IPS-20b (cell line): ENCODE measurements around the gene SAMD8.
A peak's percentile ranks its signal among the peaks of the same experiment; 100 is the strongest.
"Not testable (repeated sequence)": the region's sequence is repeated elsewhere in the genome, so short reads cannot be mapped to it uniquely, and the experiment has no call there.

Experiments
- H3K27ac ChIP-seq: one replicate; pipeline ENCODE4 v1.5.1; 2013; ENCODE audit warnings: low read length
- H3K27me3 ChIP-seq: 2 replicates; pipeline ENCODE4 v1.6.1; 2013; ENCODE audit warnings: mild to moderate bottlenecking, low read length, inconsistent platforms; ENCODE audit not compliant: insufficient read depth
- H3K36me3 ChIP-seq: 2 replicates; pipeline ENCODE4 v1.6.1; 2013; ENCODE audit warnings: low read depth, mild to moderate bottlenecking, inconsistent platforms, low read length, moderate library complexity; ENCODE audit not compliant: insufficient read depth
- H3K4me1 ChIP-seq: 2 replicates; pipeline ENCODE4 v1.6.1; 2013; ENCODE audit warnings: mild to moderate bottlenecking, control low read depth, inconsistent platforms, low read length, moderate library complexity; ENCODE audit not compliant: insufficient read depth
- H3K4me3 ChIP-seq: 2 replicates; pipeline ENCODE4 v1.5.1; 2013; ENCODE audit warnings: mild to moderate bottlenecking, low read length, inconsistent platforms
- H3K9ac ChIP-seq: 2 replicates; pipeline ENCODE4 v1.6.1; 2013; ENCODE audit warnings: low read depth, mild to moderate bottlenecking, inconsistent platforms, low read length, moderate library complexity
- H3K9me3 ChIP-seq: 2 replicates; pipeline ENCODE4 v1.6.1; 2013; ENCODE audit warnings: mild to moderate bottlenecking, low read depth, low read length, inconsistent platforms; ENCODE audit not compliant: insufficient read depth

The SAMD8 gene

GRCh38 chr10:75101416-75102251 is 9.8 kb upstream of the SAMD8 start:
- no peaks in the 10 kb centered on the region for H3K9me3 ChIP-seq
- H3K9ac ChIP-seq, result no peak overlapping the region
- H3K27ac ChIP-seq, result no peak overlapping the region
- H3K27me3 ChIP-seq, result no peaks in the 10 kb centered on the region
- no peaks in the 10 kb centered on the region for H3K36me3 ChIP-seq
- H3K4me1 ChIP-seq, result peaks cover 17% of the 10 kb centered on the region; the same call in 1 of the 2 replicates
- no peak overlapping the region for H3K4me3 ChIP-seq

DNA sequence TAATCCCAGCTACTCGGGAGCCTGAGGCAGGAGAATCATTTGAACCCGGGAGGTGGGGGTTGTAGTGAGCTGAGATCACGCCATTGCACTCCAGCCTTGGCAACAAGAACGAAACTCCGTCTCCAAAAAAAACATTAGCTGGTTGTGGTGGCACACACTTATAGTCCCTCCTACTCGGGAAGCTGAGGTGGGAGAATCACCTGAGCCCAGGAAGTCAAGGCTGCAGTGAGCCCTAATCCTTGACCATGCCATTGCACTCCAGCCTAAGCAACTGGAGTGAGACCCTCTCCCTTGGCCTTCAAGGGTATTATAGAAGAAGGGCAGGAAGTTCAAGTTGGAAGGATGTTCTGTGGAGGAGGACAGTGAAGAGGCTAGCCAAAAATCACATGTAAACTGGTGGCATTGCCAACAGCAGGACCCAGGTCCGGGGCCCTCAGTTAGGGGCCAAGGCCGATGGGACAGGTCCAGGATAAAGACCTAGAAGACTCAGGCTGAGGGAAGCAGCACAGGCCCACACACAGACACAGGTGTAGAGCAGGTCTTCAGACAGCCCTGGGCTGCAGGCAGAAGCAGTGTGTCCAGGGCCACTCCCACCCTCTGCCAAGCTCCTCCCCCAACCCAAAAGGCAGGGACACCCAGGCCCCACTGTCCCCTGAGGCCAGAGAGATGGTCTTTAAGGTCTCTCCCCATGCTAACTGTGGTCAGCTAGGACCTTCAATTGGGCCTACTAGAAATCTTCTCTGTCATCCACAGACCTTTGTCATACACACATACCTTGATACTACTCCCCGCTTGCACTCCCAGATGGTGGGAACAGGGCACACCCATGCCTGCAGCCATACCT is 8.4 kb upstream of the SAMD8 start:
- Histone ChIP-seq H3K4me3 (no peak overlapping the region), H3K4me1 (peaks cover 17% of the 10 kb centered on the region; the same call in 1 of the 2 replicates), H3K9ac (no peak overlapping the region), H3K9me3 (no peaks in the 10 kb centered on the region), H3K27me3 (no peaks in the 10 kb centered on the region), H3K36me3 (no peaks in the 10 kb centered on the region), H3K27ac (no peak overlapping the region)

DNA sequence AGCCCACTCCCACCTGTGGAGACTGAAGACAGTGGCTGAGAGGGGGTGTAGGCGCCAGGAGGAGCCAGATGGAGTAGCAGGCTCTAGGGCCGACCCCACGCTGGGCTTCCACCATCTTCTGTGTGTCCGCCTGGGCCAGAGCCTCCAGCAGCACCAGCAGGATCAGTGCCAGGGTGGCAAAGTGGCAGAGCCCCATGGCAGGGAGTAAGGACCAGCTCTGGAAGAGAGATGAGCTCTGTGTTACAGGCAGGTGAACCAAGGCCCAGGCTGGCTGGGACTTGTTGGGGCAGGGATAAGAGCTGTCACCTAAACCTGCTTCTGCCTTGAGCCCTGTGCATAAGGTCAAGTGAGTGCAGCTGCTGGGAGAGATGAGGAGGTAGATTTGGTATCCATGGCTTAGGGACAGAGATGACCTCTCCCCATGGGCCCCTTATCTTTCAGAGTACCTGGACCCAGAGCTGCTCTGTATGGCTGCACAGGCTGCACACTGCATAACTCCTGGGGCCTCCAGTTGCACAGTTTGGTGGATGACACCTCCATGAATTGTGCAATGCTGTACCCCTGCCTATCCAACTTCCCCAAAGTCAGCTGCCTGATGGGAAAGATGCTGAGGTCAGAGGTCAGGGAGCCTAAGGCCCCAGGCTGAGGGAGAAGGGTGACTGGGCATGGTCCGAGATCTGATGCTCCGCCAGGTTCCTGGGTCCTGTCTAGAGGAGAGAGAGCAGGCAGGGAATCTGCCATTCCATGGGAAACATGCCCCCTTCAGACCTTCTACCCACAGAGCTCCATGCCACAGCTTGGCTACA is 7.4 kb upstream of the SAMD8 start:
- Histone ChIP-seq H3K27ac (no peak overlapping the region), H3K9me3 (no peaks in the 10 kb centered on the region), H3K4me3 (no peak overlapping the region), H3K9ac (no peak overlapping the region), H3K27me3 (no peaks in the 10 kb centered on the region), H3K36me3 (no peaks in the 10 kb centered on the region), H3K4me1 (peaks cover 21% of the 10 kb centered on the region; the same call in 1 of the 2 replicates)

DNA sequence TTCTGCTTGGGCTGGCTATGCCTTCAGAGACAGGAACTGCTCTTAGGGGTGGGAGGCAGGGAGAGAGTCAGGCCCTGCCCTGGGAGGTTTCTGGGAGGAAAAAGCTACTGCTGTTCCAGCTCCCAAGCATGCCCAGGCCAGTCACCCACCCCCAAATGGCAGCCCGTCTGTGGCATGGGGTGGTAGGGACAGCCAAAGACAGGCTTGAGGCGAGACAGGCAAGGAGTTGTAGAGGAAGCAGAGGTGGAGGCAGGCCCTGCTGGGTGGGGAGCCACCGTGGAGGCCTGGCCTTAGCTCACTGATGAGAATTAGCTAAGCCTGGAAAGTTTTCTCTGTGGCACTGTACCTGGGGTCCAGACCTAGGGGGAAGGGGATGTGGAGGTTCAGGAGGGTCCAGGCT is 6.6 kb upstream of the SAMD8 start:
- no peak overlapping the region for H3K4me3 ChIP-seq
- no peaks in the 10 kb centered on the region for H3K27me3 ChIP-seq
- no peak overlapping the region for H3K9ac ChIP-seq
- H3K4me1 ChIP-seq, result peaks cover 21% of the 10 kb centered on the region; the same call in 1 of the 2 replicates
- H3K36me3 ChIP-seq, result no peaks in the 10 kb centered on the region
- H3K9me3 ChIP-seq, result no peaks in the 10 kb centered on the region
- H3K27ac ChIP-seq, result no peak overlapping the region

DNA sequence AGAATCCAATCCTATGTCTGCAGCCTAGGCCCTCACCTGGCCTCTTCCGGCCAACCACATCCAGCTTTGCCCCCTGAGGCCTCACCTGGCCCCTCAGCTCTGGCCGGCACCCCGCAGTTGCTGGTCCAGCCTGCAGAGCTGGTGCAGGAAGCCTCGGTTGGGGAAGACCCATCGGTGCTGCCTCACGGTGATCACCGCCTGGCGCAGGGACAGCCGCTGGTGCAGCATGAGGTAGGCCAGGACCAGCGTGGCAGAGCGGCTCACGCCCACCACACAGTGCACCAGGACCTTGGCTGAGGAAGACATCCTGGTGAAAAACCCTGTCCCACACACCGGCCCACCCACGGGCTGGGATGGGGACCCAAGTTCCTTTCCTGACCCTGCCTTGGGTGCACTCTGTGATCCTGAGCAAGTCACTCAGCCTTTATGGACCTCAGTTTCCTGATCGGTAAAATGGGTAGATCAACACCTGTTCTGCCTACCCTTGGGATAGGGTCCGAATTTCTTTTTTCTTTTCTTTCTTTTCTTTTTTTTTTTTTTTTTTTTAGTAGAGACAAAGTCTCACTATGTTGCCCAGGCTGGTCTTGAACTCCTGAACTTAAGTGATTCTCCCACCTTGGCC is 5.8 kb upstream of the SAMD8 start:
- Histone ChIP-seq H3K36me3 (no peaks in the 10 kb centered on the region), H3K9me3 (no peaks in the 10 kb centered on the region), H3K9ac (peak overlapping the region; percentile 42; the same call in 1 of the 2 replicates), H3K27ac (peak overlapping the region; percentile 8), H3K4me3 (no peak overlapping the region; the same call in 1 of the 2 replicates), H3K27me3 (no peaks in the 10 kb centered on the region), H3K4me1 (peaks cover 14% of the 10 kb centered on the region; the same call in 1 of the 2 replicates)

DNA sequence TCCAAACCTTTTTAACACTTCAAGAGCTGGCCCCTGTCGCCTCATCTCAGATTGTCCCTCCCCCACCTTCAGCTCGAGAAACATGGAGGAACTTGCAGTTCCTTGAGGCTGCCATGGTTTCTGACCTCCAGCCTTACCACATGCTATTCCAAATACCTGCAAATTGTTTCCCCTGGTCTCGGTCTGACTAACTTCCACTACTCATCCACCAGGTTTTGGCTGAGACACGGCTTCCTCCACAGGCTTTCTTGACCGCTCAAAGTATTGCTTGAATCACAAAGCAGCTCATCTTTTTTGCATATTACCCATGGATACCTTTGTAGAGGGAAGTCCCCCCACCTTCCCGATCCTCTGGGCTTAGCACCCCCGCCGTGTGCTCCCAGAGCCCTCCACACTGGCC is 5.2 kb upstream of the SAMD8 start:
- Histone ChIP-seq H3K27me3 (no peaks in the 10 kb centered on the region), H3K4me3 (no peak overlapping the region; the same call in 1 of the 2 replicates), H3K9me3 (no peaks in the 10 kb centered on the region), H3K9ac (peak overlapping the region; percentile 42; the same call in 1 of the 2 replicates), H3K36me3 (no peaks in the 10 kb centered on the region), H3K27ac (no peak overlapping the region), H3K4me1 (peaks cover 10% of the 10 kb centered on the region; the same call in 1 of the 2 replicates)

DNA sequence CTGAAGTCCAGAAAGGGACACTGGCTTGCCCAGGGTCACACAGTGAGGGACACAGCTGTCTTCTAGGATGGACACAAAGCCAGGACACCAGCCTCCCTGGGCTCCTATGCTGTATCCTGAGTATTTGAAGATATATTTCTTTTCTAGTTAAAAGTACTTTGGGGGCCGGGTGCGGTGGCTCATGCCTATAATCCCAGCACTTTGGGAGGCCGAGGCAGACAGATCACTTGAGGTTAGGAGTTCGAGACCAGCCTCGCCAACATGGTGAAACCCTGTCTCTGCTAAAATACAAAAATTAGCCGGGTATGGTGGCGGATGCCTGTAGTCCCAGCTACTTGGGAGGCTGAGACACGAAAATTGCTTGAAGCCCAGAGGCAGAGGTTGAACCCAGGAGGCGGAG is 4.6 kb upstream of the SAMD8 start:
- not testable (repeated sequence) for H3K9me3 ChIP-seq, H3K27me3 ChIP-seq, H3K9ac ChIP-seq, H3K4me3 ChIP-seq, H3K27ac ChIP-seq, H3K36me3 ChIP-seq, H3K4me1 ChIP-seq

DNA sequence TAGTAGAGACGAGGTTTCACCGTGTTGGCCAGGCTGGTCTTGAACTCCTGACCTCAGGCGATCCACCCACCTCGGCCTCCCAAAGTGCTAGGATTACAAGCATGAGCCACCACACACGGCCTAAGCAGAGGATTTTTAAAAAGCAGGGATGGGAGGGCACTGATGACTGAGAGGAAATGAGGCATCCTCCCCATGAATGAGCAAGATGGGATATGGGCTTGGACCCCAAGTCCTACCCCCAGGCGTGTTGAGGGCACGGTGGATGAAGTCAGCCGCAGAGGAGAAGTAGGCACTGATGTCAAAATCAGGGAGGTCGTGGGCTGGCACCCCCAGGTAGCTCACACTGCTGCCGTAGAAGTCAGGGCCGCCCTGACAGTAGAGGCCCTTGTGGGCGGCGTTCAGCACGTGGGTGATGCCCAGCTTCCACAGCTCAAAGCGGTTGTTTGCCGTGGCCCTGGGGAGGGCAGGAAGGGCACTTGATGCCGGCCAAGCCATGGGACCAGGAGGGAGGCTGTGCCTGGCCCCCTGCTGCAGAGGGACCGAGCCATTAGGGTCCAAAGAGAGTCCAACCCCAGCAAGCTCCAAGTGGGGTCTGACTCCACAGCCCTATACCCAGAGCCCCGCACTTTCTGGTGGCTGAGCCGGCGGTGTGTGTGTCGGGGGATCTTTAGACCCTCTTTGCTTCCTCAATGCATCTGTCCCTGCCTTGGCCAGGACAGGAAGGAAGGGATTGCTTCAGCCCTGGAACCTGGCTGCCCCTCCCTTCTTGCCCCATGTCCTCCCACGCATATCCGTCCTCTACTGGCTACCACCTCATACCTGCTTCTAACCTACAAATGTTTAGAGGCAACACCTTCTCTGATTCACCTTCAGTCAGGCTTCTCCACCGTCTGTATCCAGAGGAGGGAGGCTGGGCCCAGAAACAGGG is 3.4 kb upstream of the SAMD8 start:
- Histone ChIP-seq H3K9me3 (no peaks in the 10 kb centered on the region), H3K36me3 (no peaks in the 10 kb centered on the region), H3K4me1 (peaks cover 10% of the 10 kb centered on the region; the same call in 1 of the 2 replicates), H3K27me3 (no peaks in the 10 kb centered on the region), H3K9ac (no peak overlapping the region), H3K27ac (no peak overlapping the region), H3K4me3 (no peak overlapping the region)

- Histone ChIP-seq H3K4me3 (no peak overlapping the region), H3K9me3 (no peaks in the 10 kb centered on the region), H3K27ac (no peak overlapping the region), H3K4me1 (peaks cover 10% of the 10 kb centered on the region; the same call in 1 of the 2 replicates), H3K36me3 (no peaks in the 10 kb centered on the region), H3K27me3 (no peaks in the 10 kb centered on the region), H3K9ac (no peak overlapping the region)
Observed at GRCh38 chr10:75108684-75109458, 2.6 kb upstream of the SAMD8 start.

DNA sequence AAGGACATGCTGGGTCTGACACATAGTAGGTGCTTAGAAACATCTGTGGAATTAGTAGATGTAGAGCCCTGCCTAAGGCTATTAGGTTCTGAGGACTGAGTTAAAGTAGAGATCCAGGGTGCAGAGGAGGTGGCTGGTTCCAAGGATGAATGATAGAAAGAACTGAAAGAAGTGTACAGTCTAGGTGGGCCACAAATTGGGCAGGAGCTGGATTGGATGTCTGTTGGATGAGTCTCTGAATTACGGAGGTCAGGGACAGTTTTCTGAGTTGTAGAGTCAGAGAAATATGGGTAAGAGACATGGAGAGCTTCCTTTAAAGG is 2.0 kb upstream of the SAMD8 start:
- Histone ChIP-seq H3K4me1 (peaks cover 10% of the 10 kb centered on the region; the same call in 1 of the 2 replicates), H3K9ac (no peak overlapping the region), H3K27ac (no peak overlapping the region), H3K9me3 (no peaks in the 10 kb centered on the region), H3K36me3 (no peaks in the 10 kb centered on the region), H3K27me3 (no peaks in the 10 kb centered on the region), H3K4me3 (no peak overlapping the region)
